ENCODE measurements around the gene MVB12B.
"Not testable (repeated sequence)": the region's sequence is repeated elsewhere in the genome, so short reads cannot be mapped to it uniquely, and the experiment has no call there.

The MVB12B gene, protein sequence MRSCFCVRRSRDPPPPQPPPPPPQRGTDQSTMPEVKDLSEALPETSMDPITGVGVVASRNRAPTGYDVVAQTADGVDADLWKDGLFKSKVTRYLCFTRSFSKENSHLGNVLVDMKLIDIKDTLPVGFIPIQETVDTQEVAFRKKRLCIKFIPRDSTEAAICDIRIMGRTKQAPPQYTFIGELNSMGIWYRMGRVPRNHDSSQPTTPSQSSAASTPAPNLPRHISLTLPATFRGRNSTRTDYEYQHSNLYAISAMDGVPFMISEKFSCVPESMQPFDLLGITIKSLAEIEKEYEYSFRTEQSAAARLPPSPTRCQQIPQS

DNA sequence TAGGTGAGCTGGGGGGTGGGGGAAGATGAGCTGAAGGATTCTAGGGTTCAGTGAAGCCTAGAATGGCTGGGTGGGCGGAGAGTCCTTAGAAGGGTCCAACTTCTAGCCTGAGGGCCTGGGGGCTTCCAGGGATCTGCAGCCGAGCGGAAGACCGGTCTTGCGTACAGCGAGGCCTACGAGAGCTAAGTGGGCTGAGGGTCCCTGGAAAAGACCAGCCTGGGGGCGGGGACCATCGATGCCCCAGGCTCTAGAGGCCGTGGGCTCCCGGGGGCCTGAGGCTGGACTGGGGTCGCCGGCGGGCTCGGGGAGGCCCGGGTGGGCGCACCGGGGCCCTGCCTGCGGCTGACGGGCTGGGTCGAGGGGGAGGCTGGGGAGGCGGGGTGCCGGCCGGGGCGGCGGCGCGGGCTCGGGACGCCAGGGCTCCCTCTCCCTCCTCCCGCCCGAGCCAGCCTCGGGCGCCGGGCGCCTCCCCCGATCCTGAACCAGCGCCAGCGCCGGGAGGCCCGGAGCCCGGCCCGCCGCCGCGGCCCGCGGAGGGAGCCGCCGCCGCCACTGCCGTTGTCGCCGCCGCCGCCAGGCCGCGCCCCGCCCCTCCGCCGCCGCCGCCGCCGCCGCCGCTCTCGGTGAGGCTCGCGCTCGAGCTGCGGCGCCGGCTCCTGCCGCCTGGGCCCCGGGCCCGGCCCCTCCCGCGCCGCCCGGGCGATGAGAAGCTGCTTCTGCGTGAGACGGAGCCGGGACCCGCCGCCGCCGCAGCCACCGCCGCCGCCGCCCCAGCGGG lies at the start of gene MVB12B:
TSS of gene MVB12B (plus strand) at position 602 of the 778 bp plus-strand sequence. CDS start at position 703, 101 bp downstream.
- peak in 12 of 56 donors; percentile 30 to 67 (median 48) for DNase-seq

DNA sequence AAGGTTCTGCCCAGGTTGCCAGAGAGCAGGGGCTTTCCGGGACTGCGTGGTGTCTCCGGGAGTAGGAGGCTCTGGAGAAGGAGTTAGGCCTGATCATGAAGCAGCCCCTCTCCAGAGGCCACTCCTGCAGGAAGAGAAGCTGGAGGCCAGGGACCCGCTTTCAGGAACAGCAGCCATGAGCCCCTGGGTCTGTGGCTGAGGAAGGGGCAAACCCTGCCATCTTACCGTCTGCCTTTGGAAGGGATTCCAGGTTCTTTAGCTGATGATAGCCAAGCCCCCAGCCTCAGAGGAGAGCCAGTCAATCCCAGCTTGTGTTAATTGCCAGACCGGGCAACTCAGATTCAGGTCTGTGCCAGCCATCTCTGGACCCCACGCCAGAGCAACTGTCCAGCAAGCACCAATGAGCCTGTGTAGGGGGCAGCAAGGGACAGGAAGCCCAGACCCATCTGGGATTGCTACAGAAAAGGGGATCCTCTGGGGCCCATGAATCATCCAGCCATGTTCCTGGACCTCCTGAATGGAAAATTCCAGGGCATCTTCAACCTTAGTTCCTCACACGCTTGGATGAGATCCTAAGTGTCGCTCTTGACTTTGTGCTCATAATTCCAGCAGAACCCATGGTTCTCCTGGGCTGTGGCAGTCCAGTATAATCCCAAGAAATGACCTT lies 42.7 kb upstream of the MVB12B start:
- no peak for DNase-seq

DNA sequence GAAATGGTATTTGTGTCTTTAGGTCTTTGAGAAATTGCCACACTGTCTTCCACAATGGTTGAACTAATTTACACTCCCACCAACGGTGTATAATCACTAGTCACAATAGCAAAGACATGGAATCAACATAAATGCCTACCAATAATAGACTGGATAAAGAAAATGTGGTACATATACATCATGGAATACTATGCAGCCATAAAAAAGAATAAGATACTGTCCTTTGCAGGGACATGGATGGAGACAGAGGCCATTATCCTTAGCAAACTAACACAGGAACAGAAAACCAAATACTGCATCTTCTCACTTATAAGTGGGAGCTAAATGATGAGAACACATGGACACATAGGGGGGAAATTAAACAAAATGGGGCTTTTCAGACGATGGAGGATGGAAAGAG lies 41.0 kb upstream of the MVB12B start:
- DNase-seq: not testable (repeated sequence)

DNA sequence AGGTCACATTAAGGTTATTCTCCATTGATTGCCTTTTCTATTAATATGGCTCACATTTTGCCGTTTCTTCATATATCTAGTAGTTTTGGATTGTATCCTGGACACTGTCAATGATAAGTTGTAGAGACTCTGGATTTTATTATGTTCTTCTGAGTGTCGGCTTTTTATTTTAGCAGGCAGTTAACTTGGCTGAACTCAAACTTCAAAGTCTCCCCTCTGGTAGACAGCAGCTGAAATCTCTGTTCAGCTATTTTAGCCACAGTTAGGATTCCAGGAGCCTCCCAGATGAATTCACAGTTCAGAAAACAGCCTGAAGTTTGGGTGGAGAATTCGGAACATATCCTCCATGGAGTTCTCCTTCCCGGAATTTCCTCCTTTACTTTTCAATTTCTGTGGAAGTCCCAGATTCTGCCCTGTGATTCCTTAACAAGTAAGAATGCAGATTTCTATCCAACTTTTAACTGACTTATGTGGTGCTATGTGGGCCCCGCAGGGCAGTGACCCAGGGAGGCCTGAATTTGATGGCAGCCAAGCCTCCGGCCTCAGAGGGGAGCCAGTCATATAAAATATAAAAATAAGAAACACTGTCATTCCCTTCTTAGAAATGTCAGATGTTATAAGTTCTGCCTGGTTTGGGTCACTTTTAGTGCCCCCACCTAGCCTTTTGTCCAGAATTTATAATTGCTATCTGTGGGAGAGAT lies 39.3 kb upstream of the MVB12B start:
- no peak for DNase-seq

DNA sequence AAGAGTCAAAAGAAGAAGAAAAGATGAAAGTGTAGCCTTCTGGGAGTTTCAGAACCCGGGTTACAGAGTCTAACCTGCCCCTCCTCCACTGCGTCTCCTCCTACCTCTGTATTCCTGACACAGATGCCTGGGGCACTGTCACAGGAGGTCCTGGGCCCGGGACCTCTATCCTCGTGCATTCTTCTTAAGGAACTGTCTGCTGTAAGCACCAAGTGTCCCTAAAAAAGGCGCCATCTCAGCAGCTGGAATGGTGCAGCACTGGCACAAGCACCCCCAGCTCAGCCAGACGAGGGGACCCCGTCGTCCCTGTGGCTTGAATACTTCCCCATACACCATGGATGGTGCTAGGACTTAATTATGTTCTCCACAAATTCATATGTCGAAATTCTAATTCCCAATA lies 35.8 kb upstream of the MVB12B start:
- no peak for DNase-seq

DNA sequence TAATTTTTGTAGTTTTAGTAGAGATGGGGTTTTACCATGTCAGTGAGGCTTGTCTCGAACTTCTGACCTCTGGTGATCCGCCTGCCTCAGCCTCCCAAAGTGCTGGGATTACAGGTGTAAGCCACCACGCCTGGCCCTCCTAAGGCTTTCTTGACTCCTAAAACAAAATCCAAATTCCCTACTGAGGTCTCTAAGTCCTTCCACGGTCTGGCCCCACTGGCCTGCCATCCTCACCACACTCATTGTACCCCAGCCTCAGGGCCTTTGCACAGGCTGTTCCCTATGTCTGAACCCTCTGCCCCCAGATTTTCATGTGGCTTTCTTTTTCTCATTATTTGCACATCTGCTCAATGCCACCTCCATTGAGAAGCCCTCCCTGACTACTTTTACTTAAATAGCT lies 34.7 kb upstream of the MVB12B start:
- DNase-seq: no peak

DNA sequence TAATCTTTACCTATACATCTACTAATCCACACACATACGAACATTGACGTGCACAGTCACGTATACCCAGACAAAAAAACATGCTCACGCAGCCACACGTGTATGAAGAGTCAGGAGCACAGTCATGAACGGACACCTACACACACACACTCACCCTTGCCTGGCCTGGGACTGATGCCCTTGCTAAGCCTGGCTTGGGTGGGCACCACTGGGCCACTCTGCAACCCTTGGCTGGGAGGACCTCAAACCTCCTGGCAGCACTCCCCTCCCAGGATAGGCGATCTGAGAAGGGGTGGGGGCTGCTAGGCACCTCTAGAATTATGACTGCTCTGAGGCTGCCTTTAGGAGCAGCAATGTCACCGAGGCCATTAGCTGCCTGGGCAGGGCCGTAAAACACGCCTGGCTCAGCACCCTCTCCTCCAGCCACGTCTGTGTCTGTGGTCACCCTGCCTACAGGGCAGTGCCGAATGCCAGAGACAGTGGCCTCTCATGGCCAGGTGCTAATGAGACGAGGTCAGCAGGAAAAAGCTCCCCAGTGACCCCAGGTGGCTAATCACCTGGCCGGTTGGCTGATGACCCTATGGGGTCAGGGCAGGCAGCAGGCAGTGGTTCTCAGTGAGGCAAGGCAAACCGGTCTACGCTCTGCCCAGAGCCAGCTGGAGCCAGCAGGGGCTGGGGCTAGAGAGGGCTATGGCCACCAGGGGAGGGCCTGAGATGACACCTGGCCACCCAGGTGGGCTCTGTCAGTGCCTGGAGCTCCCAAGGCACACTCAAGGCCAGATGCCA lies 33.7 kb upstream of the MVB12B start:
- no peak for DNase-seq

DNA sequence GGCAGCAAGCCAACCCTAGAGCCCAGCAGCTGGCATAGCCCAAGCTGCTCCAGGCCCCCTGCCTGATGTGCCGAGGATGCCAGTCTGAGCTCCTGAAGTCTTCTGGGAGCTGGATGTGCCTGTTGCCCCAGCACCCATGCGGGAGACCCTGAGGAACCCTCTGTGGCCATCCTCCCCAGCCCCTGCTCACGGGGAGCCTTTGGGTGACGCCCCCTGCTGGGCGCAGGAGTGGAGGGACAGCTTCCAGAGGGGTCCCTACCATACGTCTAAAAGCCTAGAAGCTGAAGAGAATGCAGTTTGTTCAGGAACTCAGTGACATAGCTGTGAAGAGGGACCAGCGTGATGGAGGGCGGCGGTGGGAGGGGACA lies 33.1 kb upstream of the MVB12B start:
- no peak for DNase-seq

DNA sequence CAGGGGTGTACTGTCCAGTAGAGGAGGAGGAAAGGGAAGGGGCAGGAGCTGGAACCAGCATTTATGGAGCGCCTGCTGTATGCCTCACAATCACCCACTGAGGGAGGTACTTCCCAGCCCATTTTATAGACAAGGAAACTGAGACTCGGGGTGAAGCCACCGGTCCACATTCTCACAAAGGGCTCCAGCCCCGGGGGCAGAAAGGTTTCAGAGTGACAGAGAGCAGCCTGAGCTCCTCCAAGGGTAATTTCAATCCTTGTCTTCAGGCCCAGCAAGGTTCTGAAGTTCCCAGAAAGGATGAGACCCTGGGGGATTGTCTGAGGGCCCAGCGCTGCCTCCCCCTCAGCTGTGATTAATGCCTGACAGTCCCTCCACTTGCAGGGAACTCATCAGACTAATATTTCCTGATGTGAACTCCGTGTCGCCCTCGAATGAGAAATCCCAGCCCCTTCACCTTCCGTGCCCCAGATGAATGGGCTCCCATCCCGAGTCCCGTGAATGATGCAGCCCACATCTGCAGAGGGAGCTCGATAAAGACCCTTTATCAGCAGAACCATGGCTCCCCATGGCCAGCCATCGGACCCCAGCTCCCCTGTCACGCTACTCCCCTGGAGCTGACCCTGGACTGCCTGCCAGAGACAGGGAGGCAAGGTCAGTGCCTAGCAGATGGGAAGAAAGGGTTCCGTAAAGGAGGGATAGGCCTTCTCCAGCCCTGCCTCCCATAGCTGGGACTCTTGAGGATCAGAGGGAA lies 32.1 kb upstream of the MVB12B start:
- no peak for DNase-seq

DNA sequence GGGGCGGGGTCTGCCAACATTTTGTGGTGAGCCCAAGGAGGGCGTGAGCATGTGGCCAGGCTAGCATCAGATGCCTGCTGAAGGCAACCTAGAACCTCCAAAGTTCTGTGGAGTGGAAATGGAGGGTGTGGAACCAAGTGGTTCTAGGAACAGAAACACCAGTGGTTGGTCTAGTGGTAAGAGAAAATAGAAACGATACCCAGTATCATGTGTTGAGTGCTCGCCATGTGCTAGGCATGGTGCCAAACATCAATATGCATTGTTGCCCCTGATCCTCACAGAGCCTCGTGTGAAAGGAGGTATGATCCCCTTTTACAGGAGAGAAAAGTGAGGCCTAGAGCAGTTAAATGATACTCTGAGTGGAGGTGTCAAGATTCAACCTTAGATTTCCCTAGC lies 31.5 kb upstream of the MVB12B start:
- no peak for DNase-seq

DNA sequence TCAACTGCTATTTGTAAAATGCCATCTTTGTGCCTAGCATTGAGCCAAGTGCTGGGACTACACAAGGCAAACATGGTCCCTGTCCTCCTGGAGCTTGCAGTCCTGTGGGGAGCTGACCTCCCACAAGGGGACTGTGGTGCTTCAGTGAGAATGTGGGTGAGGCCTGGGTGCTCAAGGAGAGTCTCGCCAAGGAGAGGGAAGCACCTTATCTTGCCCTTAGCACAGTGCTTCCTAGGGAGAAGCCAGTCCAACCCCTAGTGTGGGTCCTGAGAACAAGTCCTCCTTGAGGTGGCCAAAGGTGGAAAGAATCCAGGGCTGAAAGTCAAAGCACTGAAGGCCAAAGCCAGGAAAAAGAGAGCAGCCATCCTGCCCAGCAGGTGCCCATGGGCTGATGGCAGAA lies 31.1 kb upstream of the MVB12B start:
- no peak for DNase-seq

DNA sequence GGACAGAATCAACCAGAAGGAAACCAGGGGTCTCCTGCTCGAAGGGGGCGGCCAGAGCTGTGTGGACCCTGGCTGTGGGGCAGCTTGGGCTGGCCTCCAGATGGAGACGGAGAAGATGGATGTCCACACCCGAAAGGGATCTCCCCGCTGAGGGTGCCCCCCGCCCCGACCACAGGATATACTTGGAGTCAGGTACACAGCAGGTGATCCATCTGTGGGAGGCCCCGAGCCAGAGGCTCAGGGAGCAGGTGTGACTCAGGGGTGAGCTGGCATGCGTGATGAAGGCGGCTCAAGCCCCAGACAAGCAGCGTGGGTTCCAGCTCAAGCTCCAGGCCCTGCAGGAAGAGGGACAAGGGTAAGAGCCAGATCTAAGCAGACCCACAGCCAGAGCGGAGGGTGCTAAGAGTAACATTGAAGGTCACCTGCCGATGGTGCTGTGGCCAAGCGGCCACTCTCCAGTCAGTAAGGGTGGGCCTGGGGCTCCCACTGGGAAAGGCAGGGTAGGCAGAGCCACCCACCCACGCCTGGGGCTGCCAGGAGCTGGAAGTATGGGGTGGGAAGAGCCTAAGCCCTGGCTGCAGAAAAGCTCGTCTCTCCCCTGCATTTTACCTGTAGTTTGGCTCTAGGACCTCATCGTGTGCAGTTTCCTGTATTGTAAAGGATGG lies 30.6 kb upstream of the MVB12B start:
- no peak for DNase-seq

DNA sequence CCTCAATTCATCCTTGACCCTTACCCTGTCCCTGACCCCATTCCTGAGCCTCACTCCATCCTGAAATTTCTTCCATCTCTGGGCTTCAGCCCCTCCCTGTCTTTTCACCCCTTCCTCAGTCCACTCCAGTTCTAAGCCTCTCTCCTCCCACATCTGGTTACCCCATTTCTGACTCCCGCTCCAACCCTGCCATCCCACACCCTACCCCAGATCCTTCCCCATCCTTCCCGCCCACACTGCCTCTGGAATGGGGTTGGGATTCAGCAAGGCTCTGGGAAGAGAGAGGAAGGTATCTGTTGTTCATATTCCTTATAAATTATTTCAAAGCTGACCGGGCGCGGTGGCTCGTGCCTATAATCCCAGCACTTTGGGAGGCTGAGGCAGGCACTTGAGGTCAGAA lies 29.9 kb upstream of the MVB12B start:
- DNase-seq: no peak

DNA sequence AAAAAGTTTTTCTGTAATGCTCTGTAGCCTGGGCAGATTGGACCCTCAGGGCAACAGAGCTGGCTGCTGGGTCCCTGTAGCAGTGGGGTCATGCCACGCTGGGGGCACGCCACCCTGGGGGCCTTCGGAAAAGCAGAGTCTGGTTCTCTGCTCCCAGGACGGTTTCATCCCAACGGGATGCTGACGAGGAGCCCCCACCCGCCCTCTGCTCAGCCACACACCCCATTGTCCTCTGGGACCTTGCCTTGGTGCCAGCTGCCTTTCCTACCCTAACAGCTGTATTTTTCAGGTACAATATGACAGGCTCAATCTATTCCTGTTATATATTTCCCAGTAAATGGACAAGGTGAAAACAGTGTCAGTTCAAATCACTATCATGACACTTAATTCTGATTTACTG lies 29.0 kb upstream of the MVB12B start:
- peak in 7 of 56 donors; percentile 6 to 38 (median 21) for DNase-seq

DNA sequence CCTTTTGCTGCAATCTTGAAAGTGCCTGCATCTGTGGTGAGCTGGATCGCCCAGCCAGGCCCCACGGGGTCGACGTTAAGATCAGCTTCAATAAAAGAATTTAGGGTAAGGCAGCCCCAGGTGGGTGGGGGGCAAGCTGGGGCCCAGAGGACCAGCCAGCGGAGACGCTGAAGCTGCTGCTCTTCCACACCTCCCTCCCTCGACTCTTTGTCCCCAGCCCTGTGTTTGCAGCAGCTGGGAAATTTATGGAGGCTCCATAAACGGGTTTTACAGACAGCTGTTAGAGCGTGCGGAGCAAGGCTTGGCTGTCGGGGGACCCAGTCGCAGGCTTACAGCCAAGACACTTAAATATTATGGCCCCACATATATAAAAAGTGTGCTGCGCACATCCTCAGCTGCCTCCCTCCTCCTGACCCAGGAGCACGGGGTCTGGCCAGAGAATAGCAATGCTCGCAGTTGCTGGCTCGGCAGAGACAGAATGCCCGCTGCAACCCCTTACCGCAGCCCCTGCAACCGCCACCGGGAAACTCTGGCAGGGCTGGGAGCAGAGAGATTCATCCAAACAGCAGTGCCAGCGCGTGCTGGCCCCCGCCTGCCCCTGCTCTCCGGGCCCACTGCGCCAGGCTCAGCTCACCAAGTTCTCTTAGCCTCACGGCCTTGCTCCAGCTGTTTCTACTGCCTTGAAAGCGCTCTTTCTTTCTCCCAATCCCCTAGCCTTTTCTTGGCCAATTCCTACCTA lies 28.4 kb upstream of the MVB12B start:
- peak in 54 of 56 donors; percentile 19 to 89 (median 58) for DNase-seq

DNA sequence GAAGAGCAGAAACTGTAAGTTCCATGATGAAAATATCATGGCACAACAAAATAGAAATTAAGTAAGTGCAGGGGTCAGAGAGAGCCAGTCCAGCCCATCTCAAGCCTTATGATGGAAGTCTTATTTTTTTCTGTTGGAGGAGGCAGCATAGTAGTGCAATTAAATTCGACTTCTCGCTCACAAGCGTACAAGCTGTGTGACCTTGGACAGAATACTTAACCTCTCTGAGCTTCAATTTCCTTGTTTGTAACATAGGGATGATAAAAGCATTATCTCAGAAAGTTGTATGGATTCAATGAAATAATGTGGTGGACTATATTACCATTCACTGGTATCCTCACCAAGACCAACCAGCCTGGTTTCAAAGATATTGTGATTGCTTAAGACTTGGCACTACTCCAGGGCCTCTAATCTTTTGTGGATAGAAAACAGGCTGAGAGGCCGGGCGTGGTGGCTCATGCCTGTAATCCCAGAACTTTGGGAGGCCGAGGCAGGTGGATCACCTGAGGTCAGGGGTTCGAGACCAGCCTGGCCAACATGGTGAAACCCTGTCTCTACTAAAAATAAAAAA lies 26.8 kb upstream of the MVB12B start:
- no peak for DNase-seq

DNA sequence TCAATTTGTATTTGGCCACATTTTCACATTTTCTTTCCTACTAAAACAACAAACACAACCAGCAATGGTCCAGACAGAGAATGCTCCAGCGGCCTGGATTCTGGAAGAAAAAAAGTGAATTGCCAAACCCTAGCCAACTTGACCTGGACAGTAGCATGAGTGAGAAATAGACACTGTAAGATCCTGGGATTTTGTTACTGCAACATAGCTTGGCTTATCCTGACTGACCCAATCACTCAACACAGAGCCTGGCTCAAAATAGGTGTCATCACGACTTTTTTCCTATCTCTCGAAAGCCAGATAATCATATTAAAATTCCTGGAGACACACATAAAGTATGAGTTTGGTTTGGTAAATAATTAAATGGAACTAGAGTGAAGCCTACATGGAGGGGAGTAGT lies 25.4 kb upstream of the MVB12B start:
- no peak for DNase-seq

DNA sequence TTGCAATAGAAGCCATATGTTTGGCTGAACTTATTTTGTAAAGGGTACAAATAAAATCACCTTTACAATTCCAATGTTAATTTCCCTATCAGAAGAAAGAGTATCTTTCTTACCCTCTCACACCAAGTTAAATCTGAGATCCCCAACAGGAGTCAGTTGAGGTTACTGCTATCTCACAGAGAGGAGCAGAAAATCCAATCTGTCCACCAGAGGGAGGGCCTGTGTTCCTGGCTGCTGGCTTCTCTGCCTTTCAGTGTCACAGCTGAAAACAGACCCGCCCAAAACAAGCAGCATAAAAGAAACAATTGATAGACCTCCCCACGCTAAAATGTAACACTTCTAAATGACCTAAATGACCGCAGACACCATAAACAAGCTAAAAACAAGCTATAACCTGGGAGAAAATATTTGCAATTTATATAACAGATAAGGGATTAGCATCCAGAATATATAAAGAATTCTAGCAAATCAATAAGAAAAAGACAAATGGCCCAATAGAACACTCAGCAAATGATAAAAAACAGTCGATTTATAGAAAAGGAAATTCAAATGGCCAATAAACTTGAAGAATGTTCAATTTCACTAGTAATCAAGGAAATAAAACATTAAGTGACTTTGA lies 24.5 kb upstream of the MVB12B start:
- DNase-seq: peak in 38 of 56 donors; percentile 16 to 88 (median 42)
